NCI-H187 treated with DMSO at 0.1 percent for 48 hours (cell line): Measurements from ENCODE around the gene TRAM2.

Experiments used
- DNase-seq: peaks from one replicate; lab custom pipeline; 2025; lab: John Stamatoyannopoulos, UW

TRAM2 gene

GRCh38 chr6:52577022-52577777, at the start of gene TRAM2:
TSS of gene TRAM2 (minus strand) at chr6:52577060. CDS start at chr6:52576915, 145 bp downstream.
- DNase-seq = no peak

- DNase-seq = no peak
Measured at GRCh38 chr6:52622810-52623209, 46.0 kb upstream of the TRAM2 start.

GRCh38 chr6:52621631-52622030, 44.8 kb upstream of the TRAM2 start:
- no peak for DNase-seq

GRCh38 chr6:52620906-52621190, 44.0 kb upstream of the TRAM2 start:
- no peak for DNase-seq

- no peak for DNase-seq
Measured at GRCh38 chr6:52620055-52620905, 43.4 kb upstream of the TRAM2 start.

- no peak for DNase-seq
Measured at GRCh38 chr6:52617087-52617486, 40.2 kb upstream of the TRAM2 start.

- DNase-seq = no peak
Measured at GRCh38 chr6:52616059-52616690, 39.3 kb upstream of the TRAM2 start.

GRCh38 chr6:52612336-52613054, 35.6 kb upstream of the TRAM2 start:
- DNase-seq = no peak

- DNase-seq = no peak
Measured at GRCh38 chr6:52611833-52612232, 35.0 kb upstream of the TRAM2 start.

GRCh38 chr6:52610745-52611355, 34.0 kb upstream of the TRAM2 start:
- DNase-seq = no peak

GRCh38 chr6:52610011-52610410, 33.2 kb upstream of the TRAM2 start:
- DNase-seq = no peak

GRCh38 chr6:52605610-52606185, 28.8 kb upstream of the TRAM2 start:
- DNase-seq = no peak

- no peak for DNase-seq
Measured at GRCh38 chr6:52603000-52603795, 26.3 kb upstream of the TRAM2 start.

GRCh38 chr6:52598824-52599190, 21.9 kb upstream of the TRAM2 start:
- no peak for DNase-seq

- no peak for DNase-seq
Measured at GRCh38 chr6:52598123-52598823, 21.4 kb upstream of the TRAM2 start.

GRCh38 chr6:52597738-52598122, 20.9 kb upstream of the TRAM2 start:
- no peak for DNase-seq

- DNase-seq = no peak
Measured at GRCh38 chr6:52596371-52597028, 19.6 kb upstream of the TRAM2 start.

- no peak for DNase-seq
Measured at GRCh38 chr6:52595796-52596130, 18.9 kb upstream of the TRAM2 start.

- DNase-seq = no peak
Measured at GRCh38 chr6:52595000-52595795, 18.3 kb upstream of the TRAM2 start.
